ENCODE results near the gene POLR2I.

Gene POLR2I

DNA sequence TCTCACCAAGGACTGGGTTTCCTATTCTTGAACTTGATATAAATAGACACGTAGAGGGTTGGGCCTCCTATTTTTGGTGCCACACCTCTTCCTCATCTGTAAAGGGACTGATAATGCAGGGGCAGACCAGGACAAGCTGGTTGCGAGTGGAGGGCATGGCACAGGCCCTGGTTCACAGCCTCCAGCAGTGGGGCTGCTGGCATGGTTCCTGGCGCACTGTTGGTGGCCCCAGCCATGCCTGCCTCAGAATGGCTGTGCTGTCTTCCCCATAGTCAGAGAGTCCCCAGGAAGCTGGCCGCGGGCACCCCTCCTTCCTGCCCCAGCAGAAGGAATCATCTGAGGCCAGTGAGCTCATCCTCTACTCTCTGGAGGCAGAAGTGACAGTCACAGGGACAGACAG, 14.2 kb downstream of the POLR2I start:
- H3K4me3 ChIP-seq (ENCODE audit: low read depth, low read length): no peak overlapping the region
- no peak for TF ChIP-seq CTCF (IDR thresholded peaks at IDR 0.05; ENCODE audit: borderline replicate concordance, insufficient read depth, low read depth, low read length)

DNA sequence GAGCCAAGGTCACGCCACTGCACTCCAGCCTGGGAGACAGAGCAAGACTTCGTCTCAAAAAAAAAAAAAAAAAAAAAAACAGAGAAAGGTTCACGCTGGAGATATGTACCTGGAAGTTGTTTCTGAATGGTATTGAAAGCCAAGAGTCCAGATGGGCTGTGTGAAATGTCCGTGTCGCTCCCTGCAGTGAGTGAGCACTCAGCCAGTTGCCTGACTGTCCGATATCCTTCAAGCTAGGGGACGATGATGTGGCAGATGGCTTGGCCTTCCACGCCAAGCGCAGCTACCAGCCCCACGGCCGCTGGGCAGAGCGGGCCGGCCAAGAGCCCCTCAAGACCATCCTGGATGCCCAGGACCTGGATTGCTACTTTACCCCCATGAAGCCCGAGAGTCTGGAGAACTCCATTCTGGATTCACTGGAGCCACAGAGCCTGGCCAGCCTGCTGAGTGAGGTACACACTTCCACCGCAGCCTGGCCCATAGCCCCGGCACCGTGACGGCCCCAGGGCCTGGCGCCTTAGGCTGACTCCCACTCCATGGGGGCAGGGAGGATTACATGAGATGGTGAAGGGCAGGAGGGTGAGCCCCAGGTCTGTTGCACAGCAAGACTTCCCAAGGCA, 15.4 kb downstream of the POLR2I start:
- no peak overlapping the region for H3K4me3 ChIP-seq (ENCODE audit: low read depth, low read length)
- TF ChIP-seq CTCF (IDR thresholded peaks at IDR 0.05; ENCODE audit: borderline replicate concordance, insufficient read depth, low read depth, low read length): no peak

- TF ChIP-seq CTCF (IDR thresholded peaks at IDR 0.05; ENCODE audit: borderline replicate concordance, insufficient read depth, low read depth, low read length): no peak
- no peak overlapping the region for H3K4me3 ChIP-seq (ENCODE audit: low read depth, low read length)
Observed at GRCh38 chr19:36097036-36097435, 17.6 kb downstream of the POLR2I start.

DNA sequence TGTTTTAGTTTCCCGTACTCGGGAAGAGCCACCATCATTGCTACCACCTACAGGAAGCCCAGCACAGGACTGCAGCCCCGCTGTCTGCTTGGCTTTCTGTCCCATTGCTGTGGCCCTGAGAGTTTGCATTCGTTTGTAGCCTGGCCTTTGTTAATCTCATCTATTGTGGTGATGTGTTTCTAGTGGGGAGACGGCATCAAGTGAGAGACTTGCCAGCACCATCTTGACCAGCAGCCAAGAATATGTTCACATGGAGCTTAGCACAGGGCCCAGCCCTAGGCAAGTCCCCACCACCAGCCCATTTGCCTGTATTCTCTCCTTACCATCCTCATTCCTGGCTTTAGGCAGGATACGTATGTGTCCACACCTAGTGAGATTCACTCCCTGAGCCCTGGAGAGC, 21.0 kb downstream of the POLR2I start:
- no peak overlapping the region for H3K4me3 ChIP-seq (ENCODE audit: low read depth, low read length)
- no peak for TF ChIP-seq CTCF (IDR thresholded peaks at IDR 0.05; ENCODE audit: borderline replicate concordance, insufficient read depth, low read depth, low read length)

DNA sequence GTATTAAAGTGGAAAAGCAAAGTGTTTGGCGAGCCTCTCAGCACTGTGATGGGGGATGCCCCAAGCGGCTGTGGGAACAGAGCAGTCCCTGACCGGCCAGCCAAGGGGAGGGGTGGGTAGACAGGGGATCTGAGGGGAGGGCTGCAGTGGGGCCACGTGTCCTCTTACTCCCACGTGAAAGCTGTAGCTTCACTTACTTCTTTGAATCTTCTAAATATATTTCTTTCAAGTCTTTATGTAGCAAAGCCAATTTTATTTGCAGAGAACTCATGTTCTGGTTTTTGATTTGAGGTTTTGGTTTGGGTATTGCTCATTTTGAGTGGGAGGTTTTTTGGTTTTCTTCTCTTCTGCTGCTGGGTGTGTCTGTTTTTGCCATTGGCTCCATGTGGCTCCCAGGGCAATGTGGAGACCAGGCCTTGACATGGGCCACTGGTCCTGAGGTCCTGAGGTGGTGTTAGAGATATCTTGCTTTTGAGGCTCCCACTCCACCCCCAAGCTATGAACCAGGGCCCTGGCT, 21.5 kb downstream of the POLR2I start:
- H3K4me3 ChIP-seq (ENCODE audit: low read depth, low read length): no peak overlapping the region
- TF ChIP-seq CTCF (IDR thresholded peaks at IDR 0.05; ENCODE audit: borderline replicate concordance, insufficient read depth, low read depth, low read length): no peak

DNA sequence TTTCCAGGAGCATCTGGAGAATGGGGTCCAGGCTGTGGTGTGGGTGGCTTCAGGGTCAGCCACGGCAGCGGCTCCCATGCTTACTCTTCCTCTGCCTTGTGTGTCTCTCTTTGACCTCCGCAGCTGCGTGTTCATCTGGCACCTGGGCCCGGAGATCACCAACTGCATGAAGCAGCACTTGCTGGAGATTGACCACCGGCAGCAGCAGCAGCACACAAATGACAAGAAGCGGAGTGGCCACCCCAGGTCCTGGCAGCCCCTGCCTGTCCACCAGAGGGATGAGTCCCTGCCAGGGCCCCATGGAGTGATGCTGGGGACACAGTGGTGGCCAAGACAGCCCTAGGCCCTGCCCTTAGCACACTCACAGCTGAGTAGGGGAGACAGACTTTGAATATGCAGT, 22.1 kb downstream of the POLR2I start:
- TF ChIP-seq CTCF (IDR thresholded peaks at IDR 0.05; ENCODE audit: borderline replicate concordance, insufficient read depth, low read depth, low read length): no peak
- no peak overlapping the region for H3K4me3 ChIP-seq (ENCODE audit: low read depth, low read length)

DNA sequence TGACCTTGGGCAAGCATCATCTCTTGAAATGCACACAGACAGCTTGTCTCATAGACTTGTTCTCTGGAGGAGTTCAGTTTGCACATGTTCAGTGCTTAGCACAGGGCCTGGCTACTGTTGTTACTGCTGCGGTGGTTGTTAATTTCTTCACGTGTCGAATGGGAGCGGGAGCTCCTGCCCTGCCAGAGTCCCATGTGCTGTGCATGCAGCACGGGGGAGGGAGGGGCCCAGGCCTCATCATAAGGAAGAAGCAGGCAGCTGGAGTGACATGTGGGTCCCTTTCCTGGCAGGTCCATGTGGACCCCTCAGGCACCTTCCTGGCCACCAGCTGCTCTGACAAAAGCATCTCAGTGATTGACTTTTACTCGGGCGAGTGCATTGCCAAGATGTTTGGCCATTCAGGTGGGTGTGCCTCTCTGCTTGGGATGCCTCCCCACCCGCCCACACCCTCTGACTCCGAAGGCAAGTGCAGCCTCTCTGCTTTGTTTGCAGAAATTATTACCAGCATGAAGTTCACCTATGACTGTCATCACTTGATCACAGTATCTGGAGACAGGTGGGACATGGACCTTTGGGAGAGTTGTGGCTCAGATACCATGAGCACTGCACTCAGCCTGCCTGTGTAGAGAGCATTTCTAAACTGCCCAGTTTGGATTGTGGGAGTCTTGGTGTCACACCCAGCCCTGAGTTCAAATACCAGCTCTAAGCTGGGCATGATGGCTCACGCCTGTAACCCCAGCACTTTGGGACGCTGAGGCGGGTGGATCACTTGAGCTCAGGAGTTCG, 23.6 kb downstream of the POLR2I start:
- no peak for TF ChIP-seq CTCF (IDR thresholded peaks at IDR 0.05; ENCODE audit: borderline replicate concordance, insufficient read depth, low read depth, low read length)
- H3K4me3 ChIP-seq (ENCODE audit: low read depth, low read length): no peak overlapping the region

Measured in GM12875 (cell line).